NCI-H2029 treated with DMSO at 0.1 percent for 48 hours (cell line): Measurements from ENCODE around the gene SMAD4.
"Not testable (repeated sequence)": the region's sequence is repeated elsewhere in the genome, so short reads cannot be mapped to it uniquely, and the experiment has no call there.

ENCODE experiments used
- DNase-seq: peaks from one replicate; lab custom pipeline; 2025; lab: John Stamatoyannopoulos, UW

The SMAD4 gene

GRCh38 chr18:51070545-51070944 lies 40.5 kb downstream of the SMAD4 start:
- DNase-seq, result no peak

- DNase-seq, result no peak
These were observed 42.7 kb downstream of the SMAD4 start for GRCh38 chr18:51072586-51073313.

- DNase-seq, result no peak
These were observed 44.6 kb downstream of the SMAD4 start for GRCh38 chr18:51074605-51075004.

GRCh38 chr18:51076503-51076902 lies 46.5 kb downstream of the SMAD4 start:
- DNase-seq, result no peak

- no peak for DNase-seq
These were observed 47.2 kb downstream of the SMAD4 start for GRCh38 chr18:51077217-51077616.

- DNase-seq, result no peak
These were observed 48.0 kb downstream of the SMAD4 start for GRCh38 chr18:51078026-51078425.

- DNase-seq, result no peak
These were observed 52.7 kb downstream of the SMAD4 start for GRCh38 chr18:51082571-51083267.

- DNase-seq, result no peak
These were observed 53.4 kb downstream of the SMAD4 start for GRCh38 chr18:51083398-51083797.

GRCh38 chr18:51088410-51088809 lies 58.4 kb downstream of the SMAD4 start:
- DNase-seq, result no peak

- no peak for DNase-seq
These were observed 59.7 kb downstream of the SMAD4 start for GRCh38 chr18:51089691-51090090.

GRCh38 chr18:51091270-51091669 lies 61.3 kb downstream of the SMAD4 start:
- no peak for DNase-seq

- no peak for DNase-seq
These were observed 62.1 kb downstream of the SMAD4 start for GRCh38 chr18:51092117-51092516.

GRCh38 chr18:51092967-51093366 lies 63.0 kb downstream of the SMAD4 start:
- not testable (repeated sequence) for DNase-seq

- no peak for DNase-seq
These were observed 67.2 kb downstream of the SMAD4 start for GRCh38 chr18:51097021-51097822.

- no peak for DNase-seq
These were observed 68.1 kb downstream of the SMAD4 start for GRCh38 chr18:51098082-51098481.

GRCh38 chr18:51098513-51098912 lies 68.5 kb downstream of the SMAD4 start:
- DNase-seq, result no peak

- no peak for DNase-seq
These were observed 70.5 kb downstream of the SMAD4 start for GRCh38 chr18:51100385-51101120.

- no peak for DNase-seq
These were observed 77.1 kb downstream of the SMAD4 start for GRCh38 chr18:51107082-51107481.

GRCh38 chr18:51107598-51108305 lies 77.7 kb downstream of the SMAD4 start:
- no peak for DNase-seq

GRCh38 chr18:51108330-51108729 lies 78.3 kb downstream of the SMAD4 start:
- no peak for DNase-seq

- DNase-seq, result no peak
These were observed 80.2 kb downstream of the SMAD4 start for GRCh38 chr18:51110073-51110797.
